Esophagus muscularis mucosa (tissue), 2 donors: ENCODE results near the gene FCHO1.

Experiments
- EP300 ChIP-seq: sonication (generic); formaldehyde crosslinking; IDR thresholded peaks from one replicate; pipeline ENCODE4 v1.6.1; 2017; ENCODE audit warnings: antibody characterized with exemption
- POLR2A ChIP-seq: fragments of 450-650 bp; IDR thresholded peaks from one replicate; pipeline ENCODE4 v1.6.1; 2017; ENCODE audit warnings: antibody characterized with exemption, moderate library complexity, mild to moderate bottlenecking, low read depth

DNA sequence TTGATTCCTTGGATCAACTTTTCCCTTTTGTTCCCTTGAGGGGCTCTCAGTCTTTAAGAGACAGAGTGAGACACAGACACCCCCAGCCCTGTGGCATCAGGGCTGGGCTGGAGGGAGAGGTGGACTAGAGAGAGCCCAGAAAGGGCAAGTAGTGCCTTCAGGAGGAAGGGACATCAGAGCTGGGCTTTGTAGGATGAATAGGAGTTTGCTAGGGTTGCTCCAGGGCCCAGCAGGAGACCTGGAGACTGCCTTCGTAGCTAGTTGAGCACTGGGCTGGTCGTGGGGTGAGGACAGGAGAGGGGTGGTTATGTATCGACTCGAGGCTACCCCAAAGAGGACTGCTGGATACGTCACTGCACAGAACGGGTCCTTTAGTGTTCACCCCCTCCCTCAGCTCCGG is 26.6 kb upstream of the FCHO1 start:
- TF ChIP-seq EP300: no peak
- no peak for TF ChIP-seq POLR2A
